Suprapubic skin (tissue), 4 donors: Measurements from ENCODE around the gene CNTD1.

Experiments
- CTCF ChIP-seq, 2 donors: fragments of 200-600 bp in 1 of 2; fragments of 450-650 bp in 1 of 2; sonication (generic) in 1 of 2; IDR thresholded peaks; one replicate each; pipeline ENCODE4 v1.5.1; 2016 to 2019; ENCODE audit warnings: antibody characterized with exemption in 2 of 2, mild to moderate bottlenecking in 1 of 2, moderate library complexity in 1 of 2
- POLR2A ChIP-seq, 2 donors: fragments of 450-650 bp; IDR thresholded peaks; one replicate each; pipeline ENCODE4 v1.6.1; 2017; ENCODE audit warnings: antibody characterized with exemption in 2 of 2, mild to moderate bottlenecking in 2 of 2, moderate library complexity in 2 of 2
- POLR2AphosphoS5 ChIP-seq, 3 donors: sonication (generic); formaldehyde crosslinking; IDR thresholded peaks; one replicate each; pipeline ENCODE4 v1.6.1; 2017; ENCODE audit warnings: antibody characterized with exemption in 3 of 3

GRCh38 chr17:42778570-42778969, 20.1 kb upstream of the CNTD1 start:
- TF ChIP-seq CTCF (IDR thresholded peaks at IDR 0.05) (no peak), POLR2A (IDR thresholded peaks at IDR 0.05) (no peak), POLR2AphosphoS5 (IDR thresholded peaks at IDR 0.05) (no peak)
